ENCODE measurements around the gene SERTM1. TPM values are rescaled to one million over a fixed set of nuclear protein-coding genes. Genes with fewer than 3 reads are reported as not detected.

SERTM1 gene
- 1 to 10 TPM in 3 of 9 donors, under 1 TPM in 5, not detected in 1; 0.06 to 6.0 (median 0.79) TPM for total RNA-seq
- polyA plus RNA-seq = under 1 TPM; 0.03 to 0.19 TPM
- long read RNA-seq, donor 1, partial matches to known transcripts = 0 of 2 reads
- long read RNA-seq, donor 1, other reads (novel, unspliced or antisense) = 0 of 2 reads
- long read RNA-seq, donor 2 = 0 reads
- long read RNA-seq, donor 3, partial matches to known transcripts = 1 of 3 reads
- long read RNA-seq, donor 3, other reads (novel, unspliced or antisense) = 0 of 3 reads

DNA sequence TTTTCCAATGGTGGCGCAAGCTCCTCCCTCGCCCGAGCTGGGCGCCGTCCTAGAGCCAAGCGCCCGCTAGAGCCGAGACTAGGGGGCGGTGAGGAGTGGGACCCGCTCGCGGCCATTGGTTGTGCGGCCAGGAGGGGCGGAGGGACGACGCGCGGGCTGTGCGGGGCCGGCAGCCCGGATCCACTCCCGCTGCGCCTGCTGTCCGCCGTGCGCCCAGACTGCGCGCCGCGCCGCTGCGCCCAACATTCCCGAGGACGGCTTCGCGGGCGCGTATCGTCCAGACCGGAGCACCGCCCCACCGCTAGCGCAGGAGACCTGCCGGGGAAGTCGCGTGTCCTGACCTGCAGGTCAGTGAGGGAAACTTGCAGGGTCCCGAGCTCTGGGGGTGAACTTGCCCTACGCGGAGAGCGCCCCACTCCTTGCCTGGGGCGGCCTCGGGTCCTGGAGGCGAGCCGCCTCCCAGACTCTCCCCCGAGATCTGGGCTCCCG lies at the start of gene SERTM1:
Gene SERTM1 (plus strand): TSS at position 183 of the 489 bp plus-strand sequence. CDS start 21,059 bp downstream, outside the sequence.
- intact Hi-C loops (cut with DNase I) = no loop called here
- WGBS, 4 donors = 0 to 3% (median 1%) methylated on average over 13 to 56 of the region's 56 CpGs
- Histone ChIP-seq H3K4me1 (peaks cover 0 to 9% (median 0%) of the 10 kb centered on the region in 12 donors), H3K36me3 (no peaks in the 10 kb centered on the region), H3K9me3 (no peaks in the 10 kb centered on the region), H3K27ac (no peak within 1 kb of the TSS), H3K27me3 (peaks cover 0 to 45% (median 6%) of the 10 kb centered on the region in 9 donors), H3K4me3 (peak within 1 kb of the TSS; percentile 1 to 59 (median 44))
- ATAC-seq (peak; percentile 82 to 96 (median 86)), DNase-seq (peak in 3 of 5 donors; percentile 35 to 71 (median 42))
- TF ChIP-seq CTCF (IDR thresholded peaks at IDR 0.05) = no peak
- no peak for TF ChIP-seq POLR2A (IDR thresholded peaks at IDR 0.05)

- ATAC-seq (no peak), DNase-seq (no peak)
- 70 to 81% (median 74%) methylated on average over 5 of the region's 5 CpGs for WGBS, 4 donors
- H3K4me3 ChIP-seq = no peak overlapping the region
- intact Hi-C loops (cut with DNase I) = no loop called here
- H3K4me1 ChIP-seq = peaks cover 0 to 7% (median 0%) of the 10 kb centered on the region in 12 donors
- no peaks in the 10 kb centered on the region for H3K9me3 ChIP-seq
- no peak overlapping the region for H3K27ac ChIP-seq
- no peaks in the 10 kb centered on the region for H3K36me3 ChIP-seq
- no peak for TF ChIP-seq CTCF (IDR thresholded peaks at IDR 0.05)
- TF ChIP-seq POLR2A (IDR thresholded peaks at IDR 0.05) = no peak
- no peaks in the 10 kb centered on the region for H3K27me3 ChIP-seq
These were observed 45.3 kb upstream of the SERTM1 start for GRCh38 chr13:36628377-36629056.

GRCh38 chr13:36629057-36629385 lies 44.8 kb upstream of the SERTM1 start:
- intact Hi-C loops (cut with DNase I) = no loop called here
- DNase-seq (no peak), ATAC-seq (no peak)
- 53 to 61% (median 59%) methylated on average over 2 of the region's 2 CpGs for WGBS, 4 donors
- Histone ChIP-seq H3K9me3 (no peaks in the 10 kb centered on the region), H3K27ac (no peak overlapping the region), H3K36me3 (no peaks in the 10 kb centered on the region), H3K4me3 (no peak overlapping the region), H3K4me1 (peaks cover 0 to 7% (median 0%) of the 10 kb centered on the region in 12 donors), H3K27me3 (no peaks in the 10 kb centered on the region)
- TF ChIP-seq POLR2A (IDR thresholded peaks at IDR 0.05) (no peak), CTCF (IDR thresholded peaks at IDR 0.05) (no peak)

GRCh38 chr13:36630181-36630803 lies 43.5 kb upstream of the SERTM1 start:
- Histone ChIP-seq H3K27ac (no peak overlapping the region), H3K9me3 (no peaks in the 10 kb centered on the region), H3K4me1 (peaks cover 0 to 7% (median 0%) of the 10 kb centered on the region in 12 donors), H3K36me3 (no peaks in the 10 kb centered on the region), H3K4me3 (no peak overlapping the region), H3K27me3 (no peaks in the 10 kb centered on the region)
- ATAC-seq (peak; percentile 24 to 80 (median 66)), DNase-seq (peak in 1 of 5 donors; percentile 24)
- intact Hi-C loops (cut with DNase I) = no loop called here
- WGBS, 4 donors = 91 to 99% (median 93%) methylated on average over 2 of the region's 2 CpGs
- TF ChIP-seq POLR2A (IDR thresholded peaks at IDR 0.05) (no peak), CTCF (IDR thresholded peaks at IDR 0.05) (no peak)

Measured in heart left ventricle (tissue), 16 donors.